HG03045 (cell line): ENCODE data around the gene NCS1.

Experiments used
- ATAC-seq: cut with Tn5 transposase; IDR thresholded peaks from one replicate; pipeline ENCODE4 v1.9.1; 2021; ENCODE audit warnings: mild to moderate bottlenecking, moderate library complexity; ENCODE audit not compliant: unreplicated experiment

Gene NCS1

DNA sequence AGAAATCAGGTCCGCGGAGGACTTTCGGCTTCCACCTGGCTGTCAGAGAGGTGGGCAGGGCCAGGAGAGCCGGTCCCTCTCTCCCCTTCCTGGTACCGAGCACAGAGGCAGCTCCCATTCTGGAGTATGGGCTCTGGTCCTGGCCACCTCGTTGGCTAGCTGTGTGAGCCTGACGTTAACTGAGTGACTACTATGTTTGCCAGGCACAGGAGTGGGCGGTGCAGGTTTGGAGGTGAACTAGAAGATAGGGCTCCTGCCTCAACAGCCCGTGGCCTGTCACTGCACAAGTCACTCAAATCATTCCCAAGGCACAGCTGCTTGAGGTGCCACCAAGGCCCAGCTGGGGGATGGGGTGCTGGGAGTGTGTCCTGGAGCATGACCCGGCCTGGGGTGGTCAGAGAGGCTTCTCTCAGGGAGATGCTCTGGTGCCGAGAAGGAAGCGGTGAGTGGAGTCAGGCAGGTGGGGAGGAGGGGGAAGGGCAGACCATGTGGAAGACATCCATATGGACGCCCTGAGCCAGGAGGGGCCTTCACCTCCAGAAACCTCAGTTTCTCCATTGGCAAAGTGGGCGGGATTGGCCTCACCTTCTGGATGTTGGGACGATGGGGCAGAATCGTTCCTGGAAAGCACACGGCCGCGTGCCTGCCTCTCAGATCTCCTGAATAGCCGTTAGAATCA lies 39.5 kb downstream of the NCS1 start:
- ATAC-seq: no peak

DNA sequence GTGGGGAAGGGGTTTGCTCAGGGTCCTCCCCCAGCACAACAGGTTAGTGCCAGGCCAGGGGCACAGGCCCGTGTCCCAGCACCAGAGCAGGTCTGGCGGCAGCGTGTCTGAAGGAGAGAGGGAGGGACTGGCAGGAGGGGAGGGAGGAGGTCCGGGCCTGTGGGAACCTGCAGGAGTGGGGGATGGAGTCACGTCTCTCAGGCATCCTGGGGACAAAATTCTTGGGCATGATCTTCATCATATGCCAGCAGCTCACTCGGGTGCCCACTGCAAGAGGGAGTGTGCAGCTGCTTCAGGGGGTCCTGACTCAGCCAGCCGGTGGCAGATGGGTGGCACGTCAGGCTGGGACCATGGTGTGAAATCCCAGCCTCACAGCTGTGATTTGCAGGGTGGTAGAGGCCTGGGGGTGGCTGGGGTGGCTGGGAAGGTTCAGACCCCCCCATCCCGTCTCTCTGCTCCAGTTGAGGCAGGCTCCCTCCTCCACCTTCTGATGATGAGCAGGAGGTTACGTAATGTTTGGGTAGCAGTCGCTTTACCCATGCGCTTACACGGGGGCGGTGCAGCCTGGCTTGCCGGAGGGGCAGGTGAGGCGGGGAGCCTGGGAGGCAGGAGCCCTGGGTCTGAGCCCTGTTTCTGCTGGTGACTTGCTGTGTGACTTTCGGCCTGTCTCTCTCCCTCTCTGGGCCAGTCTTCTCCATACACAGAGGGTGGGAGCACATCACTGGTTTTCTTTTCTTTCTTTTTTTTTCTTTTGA lies 40.5 kb downstream of the NCS1 start:
- ATAC-seq: no peak

DNA sequence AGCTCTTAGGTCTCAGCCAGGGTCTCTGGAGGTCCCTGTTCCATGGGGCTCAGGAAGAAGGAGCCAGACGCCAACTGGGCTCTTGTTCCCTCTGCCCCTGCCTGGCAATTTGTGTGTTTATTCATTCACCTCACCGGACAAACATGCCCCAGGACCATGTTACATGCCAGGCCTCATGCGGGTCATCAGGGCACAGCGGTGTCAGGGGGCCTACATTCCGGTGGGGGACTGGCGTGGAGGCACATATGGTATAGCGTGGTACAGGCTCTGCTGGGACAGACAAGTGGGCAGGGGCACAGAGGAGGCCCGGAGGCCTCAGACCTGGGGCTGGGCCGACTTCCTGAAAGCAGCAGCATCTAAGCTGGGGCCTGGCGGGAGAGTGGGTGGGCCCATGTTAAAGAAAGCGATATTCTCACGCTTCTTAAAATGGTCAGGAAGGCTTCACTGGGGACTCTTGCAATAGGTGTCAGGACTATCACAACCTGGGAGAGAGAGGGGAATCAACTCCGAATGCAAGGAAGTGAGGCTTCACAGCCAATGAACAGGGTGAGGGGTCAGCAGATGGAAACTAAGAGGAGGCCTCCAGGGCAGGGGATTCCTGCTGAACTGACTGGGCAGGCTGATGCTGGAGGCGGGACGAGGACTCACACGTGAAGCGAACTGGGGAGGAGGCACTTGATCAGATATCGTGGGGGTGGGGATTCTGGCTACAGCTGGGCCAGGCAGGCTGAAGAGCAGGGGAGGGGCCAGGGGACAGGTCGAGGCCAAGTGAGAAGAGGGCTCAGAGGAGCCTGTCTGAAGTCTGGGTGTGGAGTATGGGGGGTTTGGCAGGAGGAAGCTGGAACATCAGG lies 41.9 kb downstream of the NCS1 start:
- ATAC-seq: no peak

DNA sequence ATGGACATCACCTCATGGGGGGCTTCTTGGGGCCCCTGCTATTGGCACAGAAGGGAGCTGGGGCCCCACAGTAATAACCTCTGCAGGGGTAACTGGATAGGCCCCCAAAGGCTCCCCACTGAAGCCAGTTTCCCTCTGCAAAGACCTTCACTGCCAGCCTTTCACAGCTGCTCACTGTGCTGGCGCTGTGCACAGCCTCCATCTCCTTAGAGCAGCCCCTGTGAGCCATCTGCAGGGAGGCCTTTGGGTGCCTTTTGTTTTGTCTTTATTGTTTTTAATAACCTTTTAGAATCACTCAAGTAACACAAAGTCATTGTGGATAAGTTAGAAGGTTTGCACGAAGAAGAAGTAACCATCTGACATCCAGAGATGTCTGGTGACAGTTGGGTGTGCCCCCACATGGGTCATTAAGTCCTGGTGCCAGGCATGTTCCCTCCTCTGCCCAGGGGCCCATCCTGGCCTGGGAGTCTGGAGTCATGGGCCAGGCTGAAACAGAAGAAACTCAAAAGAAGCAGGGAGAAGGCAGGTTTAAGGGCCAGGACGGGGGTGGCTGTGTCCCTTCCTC lies 42.7 kb downstream of the NCS1 start:
- ATAC-seq: no peak

DNA sequence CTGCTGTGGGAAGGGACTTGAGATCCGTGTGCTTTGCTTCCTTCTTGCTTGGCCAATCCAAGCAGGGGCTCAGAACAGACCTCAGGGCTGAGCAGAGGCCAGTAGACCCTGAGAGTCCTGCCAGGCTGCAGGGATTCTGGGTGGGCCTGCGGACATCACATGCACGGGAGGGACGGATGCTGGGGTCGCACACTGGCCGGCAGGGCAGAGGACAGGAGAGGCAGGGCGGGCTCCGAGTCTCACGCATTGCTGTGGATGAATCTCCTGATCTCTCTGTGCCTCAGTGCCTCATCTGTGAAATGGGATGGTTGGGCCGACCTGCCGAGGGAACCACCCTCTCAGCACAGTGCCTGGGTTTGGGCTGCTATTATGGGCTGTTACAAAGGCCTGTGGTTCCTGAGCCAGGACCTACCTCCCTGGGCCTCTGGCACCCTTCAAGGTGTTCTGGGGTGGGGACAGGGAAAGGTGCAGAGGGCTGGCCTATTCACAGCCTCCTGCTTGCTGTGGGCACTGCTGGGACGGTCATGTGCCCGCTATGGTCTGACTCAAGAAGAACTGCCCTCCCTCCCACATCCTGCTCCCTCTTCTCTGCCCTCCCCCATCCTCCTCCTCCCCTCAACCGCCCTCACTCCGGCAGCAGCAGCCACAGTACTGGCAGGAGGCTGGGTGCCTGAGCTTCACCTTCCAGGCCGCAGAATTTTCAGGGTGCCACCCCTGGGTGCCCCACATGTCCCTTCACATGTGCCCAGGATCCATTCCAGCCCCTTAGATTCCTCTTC lies 43.3 kb downstream of the NCS1 start:
- ATAC-seq: no peak

DNA sequence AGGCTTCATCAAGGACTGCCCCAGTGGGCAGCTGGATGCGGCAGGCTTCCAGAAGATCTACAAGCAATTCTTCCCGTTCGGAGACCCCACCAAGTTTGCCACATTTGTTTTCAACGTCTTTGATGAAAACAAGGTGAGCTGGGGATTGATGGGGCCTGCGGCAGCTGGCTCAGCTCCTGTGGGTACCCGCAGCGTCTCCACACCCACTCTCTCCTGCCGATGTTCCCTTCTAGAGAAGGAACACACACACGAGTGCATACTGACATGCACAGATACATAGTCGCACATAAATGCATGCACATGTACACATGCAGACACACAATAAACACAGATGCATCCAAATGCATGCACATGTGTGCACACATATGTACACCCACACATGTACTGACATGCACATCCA lies 45.6 kb downstream of the NCS1 start:
- ATAC-seq: no peak

DNA sequence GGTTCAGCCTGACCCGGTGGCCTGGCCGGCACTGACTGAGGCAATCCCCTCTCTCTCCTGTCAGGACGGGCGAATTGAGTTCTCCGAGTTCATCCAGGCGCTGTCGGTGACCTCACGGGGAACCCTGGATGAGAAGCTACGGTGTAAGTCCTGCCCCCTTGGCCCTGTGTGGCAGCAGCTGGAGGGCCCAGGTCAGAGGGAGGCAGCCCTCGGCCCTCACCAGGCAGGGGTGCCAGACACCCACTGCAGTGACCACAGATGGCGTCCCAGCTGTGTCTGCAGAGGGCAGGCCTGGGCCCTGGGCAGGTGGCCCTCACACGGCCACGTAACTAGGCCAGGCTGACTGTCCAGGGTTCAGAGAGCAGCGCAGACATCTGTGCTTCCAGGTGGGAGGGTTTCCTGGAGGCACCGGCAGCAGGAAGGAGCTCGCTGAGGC lies 47.5 kb downstream of the NCS1 start:
- ATAC-seq: no peak

DNA sequence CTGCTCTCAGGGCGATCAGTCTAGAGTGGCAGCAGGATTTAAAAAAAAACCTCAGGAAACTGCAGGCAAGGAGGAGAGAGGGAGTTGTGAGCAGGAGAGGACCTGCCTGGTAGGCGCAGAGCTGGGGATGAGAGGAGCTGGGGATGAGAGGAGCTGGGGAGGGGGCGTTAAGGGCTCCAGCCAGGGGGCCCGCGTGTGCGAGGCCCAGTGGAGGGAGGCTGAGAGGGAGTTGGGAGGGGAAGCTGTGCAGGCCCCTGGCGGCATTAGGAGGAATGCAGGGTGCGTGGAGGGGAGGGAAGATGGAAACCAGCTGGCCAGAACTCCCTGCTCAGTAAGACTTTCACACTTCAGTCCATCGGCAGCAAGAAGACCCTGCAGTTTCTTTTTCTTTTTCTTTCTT lies 48.1 kb downstream of the NCS1 start:
- ATAC-seq: no peak

DNA sequence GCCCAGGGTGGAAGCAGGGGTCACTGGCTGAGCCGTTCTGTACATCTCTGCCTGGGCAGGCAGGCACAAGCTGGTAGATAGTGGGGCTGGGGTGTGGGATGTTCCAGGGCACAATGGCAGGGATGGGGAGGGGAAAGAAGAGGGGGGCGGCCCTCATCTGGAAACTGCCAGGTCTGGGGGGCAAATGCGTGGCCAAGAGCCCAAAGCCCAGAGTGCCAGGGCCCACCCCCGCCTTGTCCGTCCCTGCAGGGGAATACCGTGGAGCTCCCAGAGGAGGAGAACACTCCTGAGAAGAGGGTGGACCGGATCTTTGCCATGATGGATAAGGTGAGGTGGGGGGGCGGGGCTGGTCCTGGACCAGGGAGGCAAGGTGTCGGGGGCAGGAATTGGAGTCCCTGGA lies 50.6 kb downstream of the NCS1 start:
- no peak for ATAC-seq

DNA sequence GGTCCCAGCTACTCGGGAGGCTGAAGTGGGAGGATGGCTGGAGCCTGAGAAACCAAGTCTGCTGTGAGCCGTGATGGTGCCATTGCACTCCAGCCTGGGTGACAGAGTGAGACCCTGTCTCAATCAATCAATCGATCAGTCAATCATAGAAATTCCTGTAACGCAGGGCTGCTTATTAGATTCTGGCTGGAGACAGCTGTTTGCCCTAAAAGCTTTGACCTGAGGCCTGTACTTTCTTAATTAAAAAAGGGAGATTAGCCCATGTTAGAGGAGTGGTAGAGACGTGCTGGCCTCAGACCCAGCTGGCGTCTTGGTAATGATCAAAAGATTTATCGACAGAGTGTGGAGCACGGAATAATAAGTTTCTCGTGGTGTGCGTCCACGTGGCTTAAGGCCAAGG lies 52.9 kb downstream of the NCS1 start:
- ATAC-seq: no peak

DNA sequence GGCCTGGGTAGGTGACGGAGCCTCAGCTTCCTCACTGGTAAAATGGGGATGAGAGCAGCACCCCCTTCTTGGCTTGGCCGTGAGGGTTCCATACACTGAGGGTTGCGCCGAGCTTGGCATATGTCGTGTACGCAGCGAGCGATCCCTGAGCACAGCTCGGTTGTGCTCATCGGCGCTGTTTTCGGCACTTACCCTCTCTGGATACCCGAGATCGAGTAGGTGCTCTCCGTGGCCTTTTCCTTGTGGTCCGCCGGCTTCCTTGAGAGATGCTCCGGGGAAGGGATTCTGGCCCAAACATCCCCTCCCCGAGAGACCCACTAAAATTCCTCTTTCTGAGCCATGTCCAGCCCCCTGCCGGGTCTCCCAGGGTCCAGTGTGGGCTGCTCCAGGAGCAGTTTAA lies 53.4 kb downstream of the NCS1 start:
- ATAC-seq: no peak

DNA sequence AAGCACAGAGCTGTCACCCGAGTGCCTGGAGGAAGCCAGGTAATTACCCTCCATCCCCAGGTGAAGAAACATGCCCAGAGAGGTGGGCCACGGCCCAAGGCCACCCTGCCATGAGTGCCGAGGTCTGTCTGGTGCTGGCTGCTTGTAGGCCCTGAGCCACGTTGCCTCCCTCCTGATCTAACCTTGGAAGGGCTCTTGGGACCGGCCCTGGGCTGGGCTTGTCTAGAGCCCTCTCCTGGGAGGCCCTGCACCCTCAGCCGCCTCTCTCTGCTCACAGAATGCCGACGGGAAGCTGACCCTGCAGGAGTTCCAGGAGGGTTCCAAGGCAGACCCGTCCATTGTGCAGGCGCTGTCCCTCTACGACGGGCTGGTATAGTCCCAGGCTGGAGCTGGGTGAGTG lies 53.9 kb downstream of the NCS1 start:
- ATAC-seq: no peak

DNA sequence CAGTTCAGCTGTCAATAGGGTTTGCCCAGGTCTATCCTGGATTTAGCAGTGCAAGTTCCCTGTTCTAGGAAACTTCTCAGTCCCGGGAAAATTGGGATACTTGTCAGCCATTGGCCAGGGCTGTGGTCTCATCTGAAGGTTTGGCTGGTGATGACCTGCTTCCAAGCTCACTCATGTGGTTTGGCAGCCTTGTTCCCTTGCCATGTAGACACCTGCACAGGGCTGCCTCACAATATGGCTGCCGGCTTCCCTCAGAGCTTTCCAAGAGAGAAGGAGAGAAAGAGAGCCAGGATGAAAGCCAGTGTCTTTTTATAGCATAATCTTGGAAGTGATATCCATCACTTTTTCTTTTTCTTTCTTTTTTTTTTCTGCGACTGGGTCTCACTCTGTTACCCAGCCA lies 55.6 kb downstream of the NCS1 start:
- no peak for ATAC-seq

DNA sequence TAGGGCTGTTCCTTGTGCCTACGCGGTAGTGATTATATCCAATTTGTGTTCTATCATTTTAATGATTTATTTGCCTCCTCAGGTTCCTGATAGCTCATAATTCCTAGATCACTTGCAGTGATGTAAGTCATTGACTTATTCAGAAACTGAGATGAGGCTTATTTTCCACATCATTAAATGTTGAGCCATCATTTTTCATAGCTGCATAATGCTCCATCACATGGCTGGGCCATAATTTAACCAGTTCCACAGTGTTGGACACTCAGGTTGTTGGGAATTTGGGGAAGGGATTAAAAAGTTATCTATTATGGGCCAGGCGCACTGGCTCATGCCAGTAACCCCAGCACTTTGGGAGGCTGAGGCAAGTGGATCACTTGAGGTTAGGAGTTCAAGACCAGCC lies 57.6 kb downstream of the NCS1 start:
- no peak for ATAC-seq

DNA sequence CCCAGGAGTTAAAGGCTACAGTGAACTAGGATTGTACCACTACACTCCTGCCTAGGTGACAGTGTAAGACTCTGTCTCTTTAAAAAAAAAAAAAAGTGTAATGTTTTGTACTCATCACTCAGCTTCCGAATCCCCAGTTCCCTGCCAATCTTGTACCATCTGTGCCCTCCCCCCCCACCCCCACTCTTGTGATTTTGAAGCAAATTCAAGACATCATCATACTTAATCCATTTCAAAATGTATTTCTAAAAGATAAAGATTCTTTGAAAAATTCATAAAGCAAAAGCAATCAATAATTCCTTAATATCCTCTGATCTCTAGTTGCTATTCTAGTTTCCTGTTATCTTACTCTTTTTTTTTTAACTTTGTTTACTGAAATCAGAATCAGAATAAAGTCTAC lies 58.4 kb downstream of the NCS1 start:
- ATAC-seq: no peak

DNA sequence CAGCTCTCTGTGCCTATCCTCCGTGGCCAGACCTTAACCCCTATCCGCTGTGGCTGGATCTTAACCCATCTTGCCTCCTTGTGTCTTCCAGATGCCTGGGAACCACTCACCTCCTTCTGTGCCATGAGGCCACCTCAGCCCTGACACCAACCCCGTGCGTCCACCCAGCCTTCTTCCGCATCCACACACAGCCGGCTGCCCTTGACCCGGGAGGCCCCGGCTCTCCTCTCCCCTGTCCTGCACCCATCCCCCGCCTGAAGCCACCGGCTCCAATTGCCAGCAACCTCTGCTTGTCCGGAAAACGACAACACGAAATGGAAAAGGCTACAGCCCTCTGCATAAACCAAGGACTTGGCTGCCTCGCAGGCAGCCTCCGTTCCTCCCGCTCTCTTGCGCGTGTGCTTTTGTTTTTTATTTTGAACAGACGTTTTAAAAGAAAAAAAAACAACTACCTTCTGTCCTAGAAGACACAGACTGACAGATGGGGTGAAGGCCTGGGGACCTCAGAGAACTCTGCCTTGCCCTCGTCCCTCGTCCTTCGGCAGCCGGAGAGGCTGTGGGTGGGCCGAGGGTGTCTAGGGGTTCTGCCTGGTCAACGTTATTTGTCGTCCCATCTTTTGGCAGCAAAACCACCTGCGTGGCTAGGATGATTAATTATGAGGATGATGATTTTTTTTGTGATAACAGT lies 60.8 kb downstream of the NCS1 start:
- no peak for ATAC-seq

DNA sequence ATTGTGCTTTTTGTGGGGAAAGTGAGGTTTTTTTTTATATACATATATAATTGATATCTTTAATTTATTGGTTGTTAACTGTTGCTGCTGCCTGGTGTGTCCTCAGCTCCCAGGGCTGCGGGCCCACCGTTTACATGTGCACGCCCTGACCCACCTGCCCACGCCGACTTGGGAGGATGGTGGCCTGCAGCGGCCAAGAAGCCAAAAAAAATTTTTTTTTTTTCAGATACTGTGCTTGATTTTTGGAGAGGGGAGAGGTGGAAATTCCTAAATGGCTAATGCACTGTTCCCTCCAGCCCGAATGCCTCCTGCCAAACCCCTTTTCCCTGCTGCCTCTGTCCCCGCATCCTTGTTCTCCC lies 61.4 kb downstream of the NCS1 start:
- ATAC-seq: no peak

DNA sequence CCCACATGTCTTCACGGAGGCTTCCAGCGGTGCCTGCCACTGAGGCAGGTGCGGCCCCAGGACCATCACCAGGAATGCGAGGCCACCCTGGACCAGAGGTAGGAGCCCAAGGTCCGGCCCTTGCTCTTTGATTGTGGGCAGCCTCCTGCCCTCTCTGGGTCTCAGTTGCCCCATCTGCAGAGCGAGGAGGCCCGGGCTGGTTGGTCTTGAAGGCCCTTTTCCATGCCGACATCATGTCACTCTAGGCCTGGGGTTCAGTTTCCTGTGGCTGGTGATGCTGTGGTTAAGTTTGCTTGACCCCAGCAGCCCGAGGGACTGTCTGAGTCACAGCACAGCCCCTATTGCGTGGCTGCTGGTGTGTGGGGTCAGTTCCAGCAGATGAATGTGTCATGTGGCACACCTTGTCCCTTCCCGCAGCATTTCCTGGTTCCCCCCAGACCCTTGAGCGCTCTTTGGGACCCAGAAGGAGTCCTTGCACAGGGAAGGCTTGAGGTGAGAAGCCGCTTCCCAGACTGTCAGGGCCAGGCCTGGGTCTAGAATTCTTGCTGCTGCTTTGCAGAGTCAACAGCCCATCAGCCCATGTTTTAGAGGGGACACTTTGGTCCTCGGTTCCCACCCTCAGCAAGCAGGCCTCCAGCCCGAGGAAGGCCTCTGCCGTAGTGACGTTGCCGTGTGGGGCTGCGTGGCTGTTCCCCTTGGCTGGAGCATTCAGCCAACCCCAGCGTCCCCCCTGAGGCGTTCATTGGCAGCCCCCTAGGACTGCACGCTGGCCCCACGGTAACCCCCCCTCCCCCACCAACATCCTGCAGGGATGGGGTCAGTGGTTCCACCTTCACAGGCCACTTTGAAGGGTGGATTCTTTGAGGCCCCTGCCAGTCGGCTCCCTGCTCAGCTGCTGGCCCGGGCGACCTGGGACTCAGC lies 62.4 kb downstream of the NCS1 start:
- no peak for ATAC-seq
